ENCODE measurements around the gene PRKCH. TPM values are rescaled to one million over a fixed set of nuclear protein-coding genes. Genes with fewer than 3 reads are reported as not detected.

Gene PRKCH
- total and polyA plus RNA-seq, 9 of the 15 experiments (the other 6 are each of a cell fraction or from before 2014, with no cell fraction given) = 0.61 to 4.4 (median 4.0) TPM

GRCh38 chr14:61542848-61543790 is 221.7 kb downstream of the PRKCH start:
- H3K9me3 ChIP-seq (replicated peaks; ENCODE audit: control insufficient read depth, insufficient read depth, low read depth, low read length) = no peaks in the 10 kb centered on the region
- ChIA-PET POLR2A (interaction anchor here (0.8 kb wide), 1 partner anchor 1373 kb away, joined by 7 read pairs; no protein-coding TSS in a partner anchor), CTCF (ENCODE audit: low intra/inter-chr PET ratio) (no interaction called here)
- H3K9ac ChIP-seq (ENCODE audit: insufficient read depth in 1 of 2, low read depth in 2 of 2, low read length in 2 of 2) = no peak overlapping the region
- ATAC-seq = no peak
- BruUV-seq (replicated peaks) = no TSS peak
- H2AFZ ChIP-seq (ENCODE audit: low read depth, low read length) = no peak overlapping the region
- no peaks in the 10 kb centered on the region for H4K20me1 ChIP-seq (replicated peaks; ENCODE audit: control insufficient read depth, insufficient read depth, low read length)
- no peaks in the 10 kb centered on the region for H3K27me3 ChIP-seq (ENCODE audit: control insufficient read depth in 2 of 2, insufficient read depth in 2 of 2, low read length in 2 of 2)
- in situ Hi-C loops (cut with MboI) (no loop called here), intact Hi-C loops (cut with micrococcal nuclease) (no loop called here)
- H3K4me1 ChIP-seq (replicated peaks in 1 of 2; ENCODE audit: control insufficient read depth in 2 of 2, insufficient read depth in 2 of 2, low read length in 2 of 2) = no peaks in the 10 kb centered on the region
- TF ChIP-seq RBM25 (IDR thresholded peaks at IDR 0.05; ENCODE audit: low read depth, low read length, severe bottlenecking) (peak; percentile 61), ZBTB33 (CRISPR knock-in tag; IDR thresholded peaks at IDR 0.05) (no peak)
- H3K27ac ChIP-seq (ENCODE audit: extremely low read depth, low read depth, low read length) = no peak overlapping the region
- H3K9me1 ChIP-seq (ENCODE audit: control insufficient read depth, insufficient read depth, low read length) = no peaks in the 10 kb centered on the region
- FAIRE-seq = no peak
- H3K4me2 ChIP-seq (ENCODE audit: insufficient read depth, low read length) = no peak overlapping the region
- WGBS (ENCODE audit: insufficient coverage, low coverage, missing lambda C conversion rate) = 50% methylated on average over 8 of the region's 8 CpGs
- H3K4me3 ChIP-seq = no peak overlapping the region
- H3K79me2 ChIP-seq (ENCODE audit: control insufficient read depth, insufficient read depth, low read length) = no peaks in the 10 kb centered on the region
- no peak for DNase-seq (ENCODE audit: extremely low read depth in 1 of 4, low spot score in 3 of 4)
- no peaks in the 10 kb centered on the region for H3K36me3 ChIP-seq (ENCODE audit: control insufficient read depth, insufficient read depth, low read length)
